Measurements from ENCODE around the gene PHLDA1.

PHLDA1 gene

GRCh38 chr12:76002598-76003354, 28.8 kb downstream of the PHLDA1 start:
- H3K4me3 ChIP-seq (ENCODE audit: control insufficient read depth, low read depth, low read length) = no peak overlapping the region
- DNase-seq (ENCODE audit: low read depth) = no peak
- no peak for TF ChIP-seq CTCF (IDR thresholded peaks at IDR 0.05; ENCODE audit: control insufficient read depth, insufficient read depth, low read depth, low read length, missing control alignments)

GRCh38 chr12:75998292-75999063, 33.1 kb downstream of the PHLDA1 start:
- no peak overlapping the region for H3K4me3 ChIP-seq (ENCODE audit: control insufficient read depth, low read depth, low read length)
- TF ChIP-seq CTCF (IDR thresholded peaks at IDR 0.05; ENCODE audit: control insufficient read depth, insufficient read depth, low read depth, low read length, missing control alignments) = no peak
- no peak for DNase-seq (ENCODE audit: low read depth)

GRCh38 chr12:75997658-75998057, 33.9 kb downstream of the PHLDA1 start:
- no peak for TF ChIP-seq CTCF (IDR thresholded peaks at IDR 0.05; ENCODE audit: control insufficient read depth, insufficient read depth, low read depth, low read length, missing control alignments)
- no peak overlapping the region for H3K4me3 ChIP-seq (ENCODE audit: control insufficient read depth, low read depth, low read length)
- no peak for DNase-seq (ENCODE audit: low read depth)

GRCh38 chr12:75996861-75997447, 34.6 kb downstream of the PHLDA1 start:
- TF ChIP-seq CTCF (IDR thresholded peaks at IDR 0.05; ENCODE audit: control insufficient read depth, insufficient read depth, low read depth, low read length, missing control alignments) = no peak
- H3K4me3 ChIP-seq (ENCODE audit: control insufficient read depth, low read depth, low read length) = no peak overlapping the region
- no peak for DNase-seq (ENCODE audit: low read depth)

- H3K4me3 ChIP-seq (ENCODE audit: control insufficient read depth, low read depth, low read length) = no peak overlapping the region
- no peak for DNase-seq (ENCODE audit: low read depth)
- no peak for TF ChIP-seq CTCF (IDR thresholded peaks at IDR 0.05; ENCODE audit: control insufficient read depth, insufficient read depth, low read depth, low read length, missing control alignments)
These were observed 35.9 kb downstream of the PHLDA1 start for GRCh38 chr12:75995691-75996090.

- no peak for TF ChIP-seq CTCF (IDR thresholded peaks at IDR 0.05; ENCODE audit: control insufficient read depth, insufficient read depth, low read depth, low read length, missing control alignments)
These were observed 37.4 kb downstream of the PHLDA1 start for GRCh38 chr12:75994069-75994740.

More at GRCh38 chr12:75994069-75994740, 37.4 kb downstream of the PHLDA1 start:
- no peak overlapping the region for H3K4me3 ChIP-seq (ENCODE audit: control insufficient read depth, low read depth, low read length)
- DNase-seq (ENCODE audit: low read depth) = no peak
